ENCODE data around the gene BICC1. TPM values are rescaled to one million over a fixed set of nuclear protein-coding genes. Genes with fewer than 3 reads are reported as not detected.

BICC1 gene
- total and polyA plus RNA-seq, 2 of the 4 experiments (the other 2 are of a cell fraction), result 5.7 to 42.5 TPM

DNA sequence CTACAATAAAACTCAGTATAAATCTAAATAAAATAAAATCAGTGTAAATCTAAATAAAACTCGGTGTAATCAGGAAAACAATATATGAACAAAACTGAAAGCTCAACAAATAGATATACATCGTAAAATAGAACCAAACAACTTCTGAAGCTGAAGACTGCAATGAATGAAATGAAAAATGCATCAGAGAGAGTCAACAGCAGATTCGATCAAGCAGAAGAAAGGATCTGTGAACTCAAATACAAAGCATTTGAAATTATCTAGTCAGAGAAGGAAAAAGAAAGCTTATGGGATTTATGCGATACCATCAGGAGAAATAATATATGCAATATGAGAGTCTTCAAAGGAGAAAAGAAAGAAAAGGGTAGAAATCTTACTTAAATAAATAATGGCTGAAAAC is 255.0 kb downstream of the BICC1 start:
- no peak overlapping the region for H3K4ac ChIP-seq (ENCODE audit: low read depth, low read length)
- no peak overlapping the region for H4K91ac ChIP-seq (ENCODE audit: insufficient read depth, low read depth, low read length)
- no peak overlapping the region for H2BK15ac ChIP-seq (ENCODE audit: low read depth, low read length)
- peaks cover 0 to 6% of the 10 kb centered on the region in 2 experiments; a peak in 1 of 4 replicates for H3K79me1 ChIP-seq (ENCODE audit: low read depth in 1 of 2, low read length in 2 of 2)
- H4K8ac ChIP-seq (ENCODE audit: low read depth in 2 of 2, low read length in 2 of 2), result no peak overlapping the region
- no peak for ATAC-seq (ENCODE audit: low read depth)
- no peak overlapping the region for H3K4me3 ChIP-seq (ENCODE audit: insufficient read depth, low read depth, low read length)
- no peak for TF ChIP-seq CEBPB (IDR thresholded peaks at IDR 0.05; ENCODE audit: low read depth, low read length)
- TF ChIP-seq CHD1 (IDR thresholded peaks at IDR 0.05; ENCODE audit: low read depth, low read length), result no peak
- TF ChIP-seq MAZ (IDR thresholded peaks at IDR 0.05; ENCODE audit: borderline replicate concordance, low read depth, low read length), result no peak
- TF ChIP-seq MAFK (IDR thresholded peaks at IDR 0.05; ENCODE audit: low read depth, low read length), result no peak
- no peak for TF ChIP-seq RFX5 (IDR thresholded peaks at IDR 0.05; ENCODE audit: low read depth, low read length)
- no peak for TF ChIP-seq BHLHE40 (IDR thresholded peaks at IDR 0.05; ENCODE audit: low read depth, low read length)
- no peak for TF ChIP-seq SMC3 (IDR thresholded peaks at IDR 0.05; ENCODE audit: low read depth, low read length)
- TF ChIP-seq ELK1 (IDR thresholded peaks at IDR 0.05; ENCODE audit: borderline replicate concordance, low read depth, low read length), result no peak
- TF ChIP-seq, protein P1, sequence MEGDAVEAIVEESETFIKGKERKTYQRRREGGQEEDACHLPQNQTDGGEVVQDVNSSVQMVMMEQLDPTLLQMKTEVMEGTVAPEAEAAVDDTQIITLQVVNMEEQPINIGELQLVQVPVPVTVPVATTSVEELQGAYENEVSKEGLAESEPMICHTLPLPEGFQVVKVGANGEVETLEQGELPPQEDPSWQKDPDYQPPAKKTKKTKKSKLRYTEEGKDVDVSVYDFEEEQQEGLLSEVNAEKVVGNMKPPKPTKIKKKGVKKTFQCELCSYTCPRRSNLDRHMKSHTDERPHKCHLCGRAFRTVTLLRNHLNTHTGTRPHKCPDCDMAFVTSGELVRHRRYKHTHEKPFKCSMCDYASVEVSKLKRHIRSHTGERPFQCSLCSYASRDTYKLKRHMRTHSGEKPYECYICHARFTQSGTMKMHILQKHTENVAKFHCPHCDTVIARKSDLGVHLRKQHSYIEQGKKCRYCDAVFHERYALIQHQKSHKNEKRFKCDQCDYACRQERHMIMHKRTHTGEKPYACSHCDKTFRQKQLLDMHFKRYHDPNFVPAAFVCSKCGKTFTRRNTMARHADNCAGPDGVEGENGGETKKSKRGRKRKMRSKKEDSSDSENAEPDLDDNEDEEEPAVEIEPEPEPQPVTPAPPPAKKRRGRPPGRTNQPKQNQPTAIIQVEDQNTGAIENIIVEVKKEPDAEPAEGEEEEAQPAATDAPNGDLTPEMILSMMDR (conservative IDR thresholded peaks at IDR 0.05; ENCODE audit: low read depth, low read length), result no peak
- no peak for TF ChIP-seq NFE2L2 (IDR thresholded peaks at IDR 0.05; ENCODE audit: low read depth, low read length)
- no peak for TF ChIP-seq MXI1 (IDR thresholded peaks at IDR 0.05; ENCODE audit: borderline replicate concordance, low read depth, low read length)
- no peak for TF ChIP-seq POLR2A (IDR thresholded peaks at IDR 0.05; ENCODE audit: low read depth, low read length)
- no peak for TF ChIP-seq FOS (IDR thresholded peaks at IDR 0.05; ENCODE audit: low read depth, low read length)
- TF ChIP-seq RCOR1 (IDR thresholded peaks at IDR 0.05; ENCODE audit: insufficient replicate concordance, low read length), result no peak
- TF ChIP-seq RAD21 (IDR thresholded peaks at IDR 0.05; ENCODE audit: low read length), result no peak
- no peak for TF ChIP-seq USF2 (IDR thresholded peaks at IDR 0.05; ENCODE audit: low read depth, low read length)
- H2BK20ac ChIP-seq (ENCODE audit: low read depth, low read length), result no peak overlapping the region
- no peak overlapping the region for H3K27ac ChIP-seq (ENCODE audit: insufficient read depth, low read length)
- 0 out of 2 replicates have a peak, but pooled peaks cover 2% of the 10 kb centered on the region for H3K9me3 ChIP-seq (ENCODE audit: control insufficient read depth, insufficient read depth, low read length)
- peaks cover 2% of the 10 kb centered on the region; the same call in 1 of the 2 replicates for H3K4me1 ChIP-seq (ENCODE audit: control insufficient read depth, insufficient read depth, low read length)
- H2AK5ac ChIP-seq (ENCODE audit: low read depth, low read length), result no peak overlapping the region
- no peak overlapping the region for H2BK5ac ChIP-seq (ENCODE audit: low read depth, low read length, poor library complexity, severe bottlenecking)
- no peak overlapping the region for H3K14ac ChIP-seq (replicated peaks; ENCODE audit: low read depth, low read length)
- in situ Hi-C loops (cut with MboI; ENCODE audit: low sequenced_read_pairs) (no loop called here), dilution Hi-C loops (cut with HindIII; ENCODE audit: low sequenced_read_pairs, unreplicated experiment) (no loop called here), intact Hi-C loops (cut with micrococcal nuclease) (no loop called here)
- DNase-seq, result no peak
- no peaks in the 10 kb centered on the region for H3K9me1 ChIP-seq (ENCODE audit: insufficient read depth, low read length)
- BruUV-seq (replicated peaks), result no TSS peak
- H3K56ac ChIP-seq (ENCODE audit: extremely low read depth, insufficient read depth, low read length), result no peak overlapping the region
- no peak overlapping the region for H4K5ac ChIP-seq (ENCODE audit: low read depth, low read length)
- H3K27me3 ChIP-seq (ENCODE audit: control insufficient read depth, insufficient read depth, low read length), result no peaks in the 10 kb centered on the region
- H3K9ac ChIP-seq (ENCODE audit: low read depth, low read length), result no peak overlapping the region
- no peak overlapping the region for H3K23ac ChIP-seq (ENCODE audit: low read depth, low read length)
- no peak overlapping the region for H2AK9ac ChIP-seq (replicated peaks; ENCODE audit: low read depth, low read length, poor library complexity)
- ChIA-PET POLR2A (ENCODE audit: unreplicated experiment) (no interaction called here), CTCF (interaction anchor here (0.8 kb wide), 1 partner anchor 10 kb away, joined by 3 read pairs; no protein-coding TSS in a partner anchor)
- WGBS, 2 experiments (ENCODE audit: extremely low coverage in 2 of 2, insufficient read length in 1 of 2), result no CpG with 5 or more reads among the region's 4 CpGs
- no peaks in the 10 kb centered on the region for H4K20me1 ChIP-seq (ENCODE audit: insufficient read depth, low read length)
- H3K4me2 ChIP-seq (ENCODE audit: low read depth, low read length), result no peak overlapping the region
- no peak overlapping the region for H3K18ac ChIP-seq (ENCODE audit: low read depth, low read length)
- no peak overlapping the region for H2AFZ ChIP-seq (replicated peaks; ENCODE audit: low read length, poor library complexity)
- peaks cover 2% of the 10 kb centered on the region for H3K36me3 ChIP-seq (ENCODE audit: control insufficient read depth, insufficient read depth, low read length)
- H2BK120ac ChIP-seq (ENCODE audit: low read depth, low read length), result no peak overlapping the region

Measured in IMR-90 (cell line).